ENCODE data around the gene INSL4. TPM values are rescaled to one million over a fixed set of nuclear protein-coding genes. Genes with fewer than 3 reads are reported as not detected.

INSL4 gene
- total RNA-seq, 2 experiments from 2014 or later: not detected

DNA sequence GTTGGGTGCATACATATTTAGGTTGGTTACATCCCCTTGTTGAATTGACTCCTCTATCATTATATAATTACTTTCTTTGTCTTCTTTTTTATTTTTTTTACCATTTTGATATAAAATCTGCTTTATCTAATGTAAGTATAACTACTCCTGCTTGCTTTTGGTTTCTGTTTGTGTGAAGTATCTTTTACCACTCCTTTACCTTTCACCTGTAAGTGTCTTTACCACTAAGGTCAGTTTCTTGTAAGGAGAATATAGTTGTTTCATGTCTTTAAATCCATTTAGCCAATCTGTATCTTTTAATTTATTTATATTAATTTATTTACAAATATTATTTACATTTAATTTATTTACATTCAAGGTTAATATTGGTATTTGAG, 33.0 kb downstream of the INSL4 start:
- Mint-ChIP-seq H3K9me3 (no peaks in the 10 kb centered on the region), H3K4me3 (no peak overlapping the region), H3K36me3 (ENCODE audit: low read depth) (no peaks in the 10 kb centered on the region), H3K27me3 (no peaks in the 10 kb centered on the region), H3K4me1 (peaks cover 4% of the 10 kb centered on the region), H3K27ac (no peak overlapping the region)
- POLR2A ChIA-PET: no interaction called here
- no peak for DNase-seq
- CTCF ChIA-PET: no interaction called here

DNA sequence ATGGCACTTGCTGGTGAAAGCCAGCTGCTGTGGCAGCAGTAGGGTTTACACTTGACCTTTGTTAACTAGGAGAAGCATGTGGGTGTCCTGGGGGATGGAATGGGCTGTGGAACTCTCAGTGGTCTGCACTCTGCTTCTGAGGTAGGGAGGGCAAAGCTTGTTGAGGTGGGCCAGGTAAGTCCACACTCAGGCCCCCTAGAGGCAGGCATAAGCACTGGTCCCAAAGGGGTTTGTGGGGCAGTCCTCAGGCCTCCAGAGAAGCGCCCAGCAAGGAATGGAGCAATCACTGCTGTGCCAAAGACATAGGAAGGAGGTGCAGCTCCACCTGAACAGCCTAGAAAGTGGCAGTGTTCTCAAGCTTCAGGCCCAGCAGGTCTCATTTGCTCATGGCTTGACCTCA, 34.7 kb downstream of the INSL4 start:
- ChIA-PET CTCF (no interaction called here), POLR2A (no interaction called here)
- H3K4me3 Mint-ChIP-seq: no peak overlapping the region
- no peaks in the 10 kb centered on the region for H3K36me3 Mint-ChIP-seq (ENCODE audit: low read depth)
- no peak for DNase-seq
- peaks cover 4% of the 10 kb centered on the region for H3K4me1 Mint-ChIP-seq
- no peaks in the 10 kb centered on the region for H3K27me3 Mint-ChIP-seq
- H3K9me3 Mint-ChIP-seq: no peaks in the 10 kb centered on the region
- no peak overlapping the region for H3K27ac Mint-ChIP-seq

DNA sequence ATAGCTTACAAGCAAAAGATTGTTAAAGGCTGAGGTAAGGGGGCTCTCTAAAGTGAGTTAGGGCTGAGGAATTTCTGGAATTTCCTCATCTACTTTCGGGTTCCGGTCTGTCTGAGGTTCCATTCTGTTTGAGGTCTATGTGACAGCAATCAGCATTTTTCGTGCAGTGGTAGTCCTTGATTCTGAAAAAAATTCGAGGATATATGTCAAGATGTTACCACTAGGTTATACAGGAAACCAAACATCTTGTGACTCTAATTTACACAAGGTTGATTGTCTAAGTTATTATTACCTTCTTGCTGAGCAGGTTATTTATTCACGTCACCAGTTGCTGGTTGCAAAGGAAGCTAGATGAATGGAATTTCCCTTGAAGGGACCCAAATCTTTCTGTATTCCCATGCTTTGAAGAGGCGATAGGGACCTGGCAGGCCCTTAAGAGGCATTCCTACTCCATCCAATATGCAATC, 38.1 kb downstream of the INSL4 start:
- POLR2A ChIA-PET: no interaction called here
- no peak for DNase-seq
- CTCF ChIA-PET: interaction anchor here (0.8 to 1.4 kb wide), 2 partner anchors 39 to 122 kb away, joined by 3 to 4 read pairs; partner anchors contain the start of gene INSL4

DNA sequence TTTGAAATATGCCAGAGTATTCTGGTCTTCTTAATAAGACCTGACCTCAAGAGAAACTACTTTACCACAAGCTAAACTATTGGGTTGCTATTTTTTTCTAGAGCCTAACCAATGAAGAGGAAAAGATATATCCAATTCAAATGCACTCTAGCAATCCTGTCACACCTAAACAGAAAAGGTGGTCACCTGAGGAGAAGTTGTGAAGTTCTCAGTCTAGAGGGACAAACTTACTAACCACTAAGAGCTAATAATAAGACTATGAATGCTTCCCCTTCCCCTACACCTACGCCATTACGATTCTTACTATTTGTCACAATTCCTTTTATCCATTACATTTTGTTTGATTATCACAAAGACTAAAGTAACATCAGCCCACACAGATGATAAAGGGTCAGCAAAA, 43.6 kb downstream of the INSL4 start:
- ChIA-PET POLR2A (no interaction called here), CTCF (interaction anchor here (1.5 kb wide), 1 partner anchor 14 kb away, joined by 5 read pairs; no protein-coding TSS in a partner anchor)

More for the DNA sequence above, 38.1 kb downstream of the INSL4 start:
- no peak overlapping the region for H3K4me3 Mint-ChIP-seq
- no peak overlapping the region for H3K27ac Mint-ChIP-seq
- peaks cover 2% of the 10 kb centered on the region for H3K4me1 Mint-ChIP-seq
- no peaks in the 10 kb centered on the region for H3K27me3 Mint-ChIP-seq
- no peaks in the 10 kb centered on the region for H3K9me3 Mint-ChIP-seq
- H3K36me3 Mint-ChIP-seq (ENCODE audit: low read depth): no peaks in the 10 kb centered on the region

DNA sequence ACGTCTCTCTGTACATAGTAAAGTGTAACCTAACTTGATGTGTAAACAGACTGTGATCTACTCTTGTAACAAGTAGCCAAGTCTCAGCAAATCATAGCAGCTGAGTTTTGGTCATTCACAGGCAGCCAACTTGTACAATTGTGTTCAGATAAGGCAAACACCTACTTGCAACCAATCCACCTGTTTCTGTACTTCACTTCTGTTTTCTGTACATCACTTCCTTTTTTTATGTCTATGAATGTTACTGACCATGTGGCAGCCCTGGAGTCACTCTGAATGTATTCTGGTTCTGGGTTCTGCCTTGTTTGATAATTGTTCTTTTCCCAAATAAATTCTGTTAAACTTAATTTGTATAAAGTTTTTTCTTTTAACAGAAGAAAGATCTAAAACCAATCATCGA, 47.3 kb downstream of the INSL4 start:
- Mint-ChIP-seq H3K4me3 (no peak overlapping the region), H3K4me1 (no peaks in the 10 kb centered on the region), H3K27ac (no peak overlapping the region), H3K27me3 (no peaks in the 10 kb centered on the region), H3K36me3 (ENCODE audit: low read depth) (no peaks in the 10 kb centered on the region), H3K9me3 (peaks cover 2% of the 10 kb centered on the region)
- ChIA-PET CTCF (no interaction called here), POLR2A (no interaction called here)
- no peak for DNase-seq

More for the DNA sequence above, 43.6 kb downstream of the INSL4 start:
- no peak for DNase-seq
- Mint-ChIP-seq H3K36me3 (ENCODE audit: low read depth) (no peaks in the 10 kb centered on the region), H3K27ac (no peak overlapping the region), H3K27me3 (no peaks in the 10 kb centered on the region), H3K9me3 (peaks cover 2% of the 10 kb centered on the region), H3K4me3 (no peak overlapping the region), H3K4me1 (no peaks in the 10 kb centered on the region)

Other genes starting within 250 kb of the INSL4 start
- gene JAK2, start 246.1 kb upstream of the INSL4 start, total RNA-seq: 10 to 100 TPM; 27.2 to 30.0 TPM
- not detected for gene INSL6, start 45.8 kb upstream of the INSL4 start, total RNA-seq
- gene RLN2, start 73.3 kb downstream of the INSL4 start, total RNA-seq: 1 to 10 TPM; 3.2 to 3.6 TPM
- gene RLN1, start 108.5 kb downstream of the INSL4 start, total RNA-seq: 1 to 10 TPM; 2.0 to 2.2 TPM
- gene PLGRKT, start 206.5 kb downstream of the INSL4 start, total RNA-seq: 10 to 100 TPM; 32.0 TPM
- 10 to 100 TPM; 12.4 to 12.6 TPM for gene CD274, start 219.1 kb downstream of the INSL4 start, total RNA-seq